ENCODE data around the gene FAM217B. TPM values are rescaled to one million over a fixed set of nuclear protein-coding genes. Genes with fewer than 3 reads are reported as not detected.
"Not testable (repeated sequence)": the region's sequence is repeated elsewhere in the genome, so short reads cannot be mapped to it uniquely, and the experiment has no call there.

The FAM217B gene
- total RNA-seq, 1 donor from 2014 or later: 4.6 TPM

DNA sequence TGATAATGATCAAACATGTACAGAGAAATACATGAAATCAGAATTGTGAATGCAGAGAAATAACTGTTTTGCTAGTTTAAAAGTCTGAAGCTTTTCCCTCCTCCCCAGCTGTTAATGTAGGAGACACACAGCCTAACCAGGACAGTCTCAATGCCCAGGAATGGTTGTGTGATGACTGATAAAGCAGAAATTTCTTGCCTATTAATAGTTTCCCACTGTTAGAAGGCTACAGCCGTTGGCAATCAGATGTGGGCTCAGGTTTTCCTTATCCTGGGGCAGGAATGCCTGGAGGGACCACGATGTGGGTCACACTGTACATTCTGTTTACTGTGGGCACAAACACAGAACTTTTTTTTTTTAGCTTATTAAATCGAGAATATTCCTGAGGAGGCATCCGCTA, 2.0 kb upstream of the FAM217B start:
- DNase-seq (ENCODE audit: extremely low read depth, low read depth, low spot score): no peak

- DNase-seq (ENCODE audit: extremely low read depth, low read depth, low spot score): no peak
Measured at GRCh38 chr20:59938696-59939051, 1.5 kb upstream of the FAM217B start.

GRCh38 chr20:59939052-59939878, 924 bp upstream of the FAM217B start:
- DNase-seq (ENCODE audit: extremely low read depth, low read depth, low spot score): no peak

GRCh38 chr20:59939879-59940128, 385 bp upstream of the FAM217B start:
- DNase-seq (ENCODE audit: extremely low read depth, low read depth, low spot score): no peak

- DNase-seq (ENCODE audit: extremely low read depth, low read depth, low spot score): no peak
Measured at GRCh38 chr20:59940956-59941294, 736 bp downstream of the FAM217B start.

DNA sequence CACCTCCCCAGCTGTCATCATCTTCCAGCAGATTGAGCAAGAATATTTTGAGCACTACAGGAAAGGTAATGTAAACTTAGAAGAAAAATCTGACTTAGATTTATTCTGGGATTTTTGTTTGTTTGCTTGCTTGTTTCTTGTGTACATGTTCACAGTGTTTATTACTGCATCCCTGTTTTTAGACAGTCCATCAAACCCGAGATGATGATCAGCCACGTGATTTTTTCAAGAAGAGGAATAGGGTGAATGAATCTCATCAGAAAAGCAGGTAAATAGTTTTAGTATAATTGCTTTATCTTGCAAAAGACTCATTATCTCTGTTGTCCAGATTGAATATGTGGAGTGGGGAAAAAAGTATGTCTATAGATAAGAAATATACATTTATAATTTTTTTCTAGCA, 2.1 kb downstream of the FAM217B start:
- no peak for DNase-seq (ENCODE audit: extremely low read depth, low read depth, low spot score)

DNA sequence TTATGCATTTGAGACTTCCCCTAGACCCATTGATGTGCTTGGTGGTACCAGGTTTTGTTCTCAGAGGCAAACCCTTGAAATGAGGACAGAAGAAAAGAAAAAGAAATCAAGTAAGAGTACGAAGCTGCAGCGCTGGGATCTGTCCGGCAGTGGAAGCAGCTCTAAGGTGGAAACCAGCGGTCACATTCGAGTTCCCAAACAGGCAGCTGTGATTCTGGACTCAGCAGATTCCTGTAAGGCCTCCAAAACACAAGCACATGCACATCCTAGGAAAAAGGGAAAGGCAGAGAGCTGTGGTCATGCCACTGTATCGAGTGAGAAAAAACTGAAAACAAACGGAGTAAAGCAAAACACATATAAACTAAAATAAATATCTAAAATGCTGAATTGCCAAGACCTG, 4.5 kb downstream of the FAM217B start:
- DNase-seq (ENCODE audit: extremely low read depth, low read depth, low spot score): no peak

GRCh38 chr20:59945175-59945574, 5.0 kb downstream of the FAM217B start:
- DNase-seq (ENCODE audit: extremely low read depth, low read depth, low spot score): no peak

DNA sequence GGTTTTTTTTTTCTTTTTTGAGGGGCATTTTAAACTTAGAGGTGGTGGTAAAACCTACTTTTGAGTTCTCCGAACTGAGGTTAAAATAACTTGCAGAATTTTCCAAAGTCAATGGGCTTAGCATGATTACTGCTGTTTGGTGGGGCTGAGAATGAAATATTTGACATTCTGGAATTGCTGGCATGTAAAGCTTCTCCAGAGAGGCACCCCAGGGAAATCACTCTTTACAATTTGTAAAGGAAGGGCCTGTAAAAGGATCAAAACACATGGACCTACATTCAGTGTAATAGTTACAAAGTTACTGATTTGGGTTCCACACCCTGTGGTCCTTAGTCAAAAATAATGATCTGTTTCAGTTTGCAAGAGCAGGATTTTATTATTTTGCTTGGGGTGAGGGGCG, 5.5 kb downstream of the FAM217B start:
- no peak for DNase-seq (ENCODE audit: extremely low read depth, low read depth, low spot score)

GRCh38 chr20:59947376-59947775, 7.2 kb downstream of the FAM217B start:
- DNase-seq (ENCODE audit: extremely low read depth, low read depth, low spot score): no peak

GRCh38 chr20:59948212-59948611, 8.0 kb downstream of the FAM217B start:
- DNase-seq (ENCODE audit: extremely low read depth, low read depth, low spot score): no peak

- DNase-seq (ENCODE audit: extremely low read depth, low read depth, low spot score): no peak
Measured at GRCh38 chr20:59948828-59949720, 8.9 kb downstream of the FAM217B start.

- no peak for DNase-seq (ENCODE audit: extremely low read depth, low read depth, low spot score)
Measured at GRCh38 chr20:59949911-59950310, 9.7 kb downstream of the FAM217B start.

- DNase-seq (ENCODE audit: extremely low read depth, low read depth, low spot score): no peak
Measured at GRCh38 chr20:59954718-59955117, 14.5 kb downstream of the FAM217B start.

GRCh38 chr20:59955131-59955796, 15.1 kb downstream of the FAM217B start:
- DNase-seq (ENCODE audit: extremely low read depth, low read depth, low spot score): no peak

DNA sequence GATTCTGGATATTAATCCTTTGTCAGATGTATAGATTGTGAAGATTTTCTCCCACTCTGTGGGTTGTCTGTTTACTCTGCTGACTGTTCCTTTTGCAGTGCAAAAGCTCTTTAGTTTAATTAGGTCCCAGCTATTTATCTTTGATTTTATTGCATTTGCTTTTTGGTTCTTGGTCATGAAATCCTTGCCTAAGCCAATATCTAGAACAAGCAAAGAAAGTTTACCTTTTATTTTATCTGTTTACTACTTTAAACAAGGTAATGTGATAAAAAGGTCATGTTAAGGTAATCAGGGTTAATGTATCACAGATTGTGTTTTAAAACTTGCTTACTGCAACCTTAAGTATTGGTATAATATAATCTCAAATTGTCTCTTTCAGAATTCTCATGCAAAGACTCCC, 17.4 kb downstream of the FAM217B start:
- not testable (repeated sequence) for DNase-seq (ENCODE audit: extremely low read depth, low read depth, low spot score)

GRCh38 chr20:59958123-59958522, 17.9 kb downstream of the FAM217B start, which contains the start of gene CDH26:
TSS of gene CDH26 (plus strand) at chr20:59958423. CDS start at chr20:59958727, 304 bp downstream.
- DNase-seq (ENCODE audit: extremely low read depth, low read depth, low spot score): no peak

- DNase-seq (ENCODE audit: extremely low read depth, low read depth, low spot score): no peak
Measured at GRCh38 chr20:59958626-59959025, 18.4 kb downstream of the FAM217B start.

DNA sequence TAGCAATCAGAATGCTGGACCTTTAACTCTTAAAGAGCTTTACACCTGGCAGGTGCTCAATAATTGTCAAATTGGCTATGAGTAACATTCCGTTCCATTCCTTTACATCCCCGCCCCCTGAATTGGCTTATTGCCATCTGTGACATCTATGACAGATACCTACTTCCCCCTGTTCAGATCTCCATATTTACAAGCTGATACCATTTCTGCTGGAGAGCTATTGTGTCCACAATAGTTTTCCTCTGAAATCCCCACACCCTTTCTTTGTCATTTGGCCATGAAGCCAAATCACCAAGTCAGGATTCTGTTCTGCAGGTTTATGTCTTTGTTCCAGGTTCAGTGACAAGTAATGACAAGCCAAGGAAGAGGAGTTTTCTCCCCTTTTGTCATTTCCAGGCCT, 21.2 kb downstream of the FAM217B start:
- DNase-seq (ENCODE audit: extremely low read depth, low read depth, low spot score): no peak

DNA sequence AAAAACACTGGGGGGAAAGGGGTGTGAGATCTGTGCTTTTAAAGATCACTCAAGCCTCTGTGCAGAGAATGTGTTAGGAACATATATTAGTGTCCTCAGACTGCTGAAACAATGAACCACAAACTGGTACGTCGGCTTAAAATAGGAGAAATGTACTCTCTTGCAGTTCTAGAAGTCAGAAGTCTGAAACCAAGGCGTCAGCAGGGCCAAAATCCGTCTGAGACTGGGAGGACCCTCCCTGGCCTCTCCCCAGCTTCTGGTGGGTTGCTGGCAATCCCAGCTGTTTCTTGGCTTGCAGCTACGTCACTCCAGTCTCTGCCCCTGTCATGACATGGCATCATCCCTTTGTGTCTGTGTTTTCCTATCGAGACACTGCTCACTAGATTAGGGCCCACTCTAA, 22.0 kb downstream of the FAM217B start:
- DNase-seq (ENCODE audit: extremely low read depth, low read depth, low spot score): no peak

DNA sequence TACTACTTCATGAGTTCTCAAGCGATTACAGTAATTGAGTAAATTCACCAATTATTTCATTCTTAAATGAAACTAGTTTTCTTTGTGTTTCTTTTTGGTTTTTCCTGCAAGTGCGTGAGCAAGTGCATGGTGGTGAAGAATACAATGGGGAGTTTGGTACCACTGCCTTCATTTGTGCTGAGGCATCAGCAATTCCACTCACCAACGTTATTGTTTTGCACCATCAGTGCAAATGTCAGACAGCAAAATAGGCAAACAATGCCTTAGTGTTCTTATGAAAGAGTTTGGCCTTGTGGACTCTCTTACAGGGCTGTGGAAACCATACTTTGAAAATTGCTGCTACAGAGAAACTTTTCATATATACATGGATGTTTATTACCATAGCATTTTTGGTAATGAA, 26.2 kb downstream of the FAM217B start:
- DNase-seq (ENCODE audit: extremely low read depth, low read depth, low spot score): no peak

GRCh38 chr20:59971428-59971827, 31.2 kb downstream of the FAM217B start:
- no peak for DNase-seq (ENCODE audit: extremely low read depth, low read depth, low spot score)
